ENCODE data around the gene TM9SF1.

Gene TM9SF1

DNA sequence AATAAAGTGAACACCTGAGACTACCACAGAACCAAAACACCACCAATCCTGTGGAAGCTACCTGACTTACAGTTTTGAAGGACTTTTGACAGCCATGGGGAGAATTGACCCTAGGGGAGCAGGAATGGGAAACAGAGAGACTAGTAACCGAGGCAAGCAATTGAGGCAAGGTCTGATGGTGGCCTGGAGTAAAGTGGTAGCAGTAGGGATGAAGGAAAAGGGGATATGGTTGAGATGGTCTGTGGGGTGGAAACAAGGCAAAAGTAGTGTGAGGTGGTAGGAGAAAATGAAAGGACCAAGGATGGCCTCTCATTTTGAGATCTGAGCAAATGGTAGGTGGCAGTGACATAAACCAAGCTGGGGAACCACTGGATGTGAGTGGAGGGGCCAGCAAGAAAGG is 38.4 kb downstream of the TM9SF1 start:
- TF ChIP-seq, protein P1, sequence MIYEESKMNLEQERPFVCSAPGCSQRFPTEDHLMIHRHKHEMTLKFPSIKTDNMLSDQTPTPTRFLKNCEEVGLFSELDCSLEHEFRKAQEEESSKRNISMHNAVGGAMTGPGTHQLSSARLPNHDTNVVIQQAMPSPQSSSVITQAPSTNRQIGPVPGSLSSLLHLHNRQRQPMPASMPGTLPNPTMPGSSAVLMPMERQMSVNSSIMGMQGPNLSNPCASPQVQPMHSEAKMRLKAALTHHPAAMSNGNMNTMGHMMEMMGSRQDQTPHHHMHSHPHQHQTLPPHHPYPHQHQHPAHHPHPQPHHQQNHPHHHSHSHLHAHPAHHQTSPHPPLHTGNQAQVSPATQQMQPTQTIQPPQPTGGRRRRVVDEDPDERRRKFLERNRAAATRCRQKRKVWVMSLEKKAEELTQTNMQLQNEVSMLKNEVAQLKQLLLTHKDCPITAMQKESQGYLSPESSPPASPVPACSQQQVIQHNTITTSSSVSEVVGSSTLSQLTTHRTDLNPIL (CRISPR knock-in tag; IDR thresholded peaks at IDR 0.05; ENCODE audit: low read depth) = no peak
- TF ChIP-seq, protein P2, sequence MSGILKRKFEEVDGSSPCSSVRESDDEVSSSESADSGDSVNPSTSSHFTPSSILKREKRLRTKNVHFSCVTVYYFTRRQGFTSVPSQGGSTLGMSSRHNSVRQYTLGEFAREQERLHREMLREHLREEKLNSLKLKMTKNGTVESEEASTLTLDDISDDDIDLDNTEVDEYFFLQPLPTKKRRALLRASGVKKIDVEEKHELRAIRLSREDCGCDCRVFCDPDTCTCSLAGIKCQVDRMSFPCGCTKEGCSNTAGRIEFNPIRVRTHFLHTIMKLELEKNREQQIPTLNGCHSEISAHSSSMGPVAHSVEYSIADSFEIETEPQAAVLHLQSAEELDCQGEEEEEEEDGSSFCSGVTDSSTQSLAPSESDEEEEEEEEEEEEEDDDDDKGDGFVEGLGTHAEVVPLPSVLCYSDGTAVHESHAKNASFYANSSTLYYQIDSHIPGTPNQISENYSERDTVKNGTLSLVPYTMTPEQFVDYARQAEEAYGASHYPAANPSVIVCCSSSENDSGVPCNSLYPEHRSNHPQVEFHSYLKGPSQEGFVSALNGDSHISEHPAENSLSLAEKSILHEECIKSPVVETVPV (CRISPR knock-in tag; IDR thresholded peaks at IDR 0.05) = no peak
- TF ChIP-seq, protein P3, sequence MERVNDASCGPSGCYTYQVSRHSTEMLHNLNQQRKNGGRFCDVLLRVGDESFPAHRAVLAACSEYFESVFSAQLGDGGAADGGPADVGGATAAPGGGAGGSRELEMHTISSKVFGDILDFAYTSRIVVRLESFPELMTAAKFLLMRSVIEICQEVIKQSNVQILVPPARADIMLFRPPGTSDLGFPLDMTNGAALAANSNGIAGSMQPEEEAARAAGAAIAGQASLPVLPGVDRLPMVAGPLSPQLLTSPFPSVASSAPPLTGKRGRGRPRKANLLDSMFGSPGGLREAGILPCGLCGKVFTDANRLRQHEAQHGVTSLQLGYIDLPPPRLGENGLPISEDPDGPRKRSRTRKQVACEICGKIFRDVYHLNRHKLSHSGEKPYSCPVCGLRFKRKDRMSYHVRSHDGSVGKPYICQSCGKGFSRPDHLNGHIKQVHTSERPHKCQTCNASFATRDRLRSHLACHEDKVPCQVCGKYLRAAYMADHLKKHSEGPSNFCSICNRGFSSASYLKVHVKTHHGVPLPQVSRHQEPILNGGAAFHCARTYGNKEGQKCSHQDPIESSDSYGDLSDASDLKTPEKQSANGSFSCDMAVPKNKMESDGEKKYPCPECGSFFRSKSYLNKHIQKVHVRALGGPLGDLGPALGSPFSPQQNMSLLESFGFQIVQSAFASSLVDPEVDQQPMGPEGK (CRISPR knock-in tag; IDR thresholded peaks at IDR 0.05; ENCODE audit: borderline replicate concordance) = no peak
- no peak for TF ChIP-seq TCF4 (CRISPR knock-in tag; IDR thresholded peaks at IDR 0.05; ENCODE audit: borderline replicate concordance)
- ATAC-seq = no peak

DNA sequence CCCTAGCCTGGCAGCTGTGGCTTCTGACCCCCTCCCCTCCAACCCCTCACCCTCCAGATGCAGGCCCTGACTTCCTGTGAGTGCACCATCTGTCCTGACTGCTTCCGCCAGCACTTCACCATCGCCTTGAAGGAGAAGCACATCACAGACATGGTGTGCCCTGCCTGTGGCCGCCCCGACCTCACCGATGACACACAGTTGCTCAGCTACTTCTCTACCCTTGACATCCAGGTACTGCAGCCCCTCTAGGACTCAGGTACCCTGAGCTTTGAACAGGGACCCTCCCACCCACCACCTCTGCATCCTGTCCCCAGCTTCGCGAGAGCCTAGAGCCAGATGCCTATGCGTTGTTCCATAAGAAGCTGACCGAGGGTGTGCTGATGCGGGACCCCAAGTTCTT is 40.1 kb downstream of the TM9SF1 start:
- no peak for ATAC-seq
- TF ChIP-seq ZC3H10 (CRISPR knock-in tag; IDR thresholded peaks at IDR 0.05) (no peak), RARB (CRISPR knock-in tag; IDR thresholded peaks at IDR 0.05) (no peak)
- TF ChIP-seq, protein P3 (CRISPR knock-in tag; IDR thresholded peaks at IDR 0.05; ENCODE audit: borderline replicate concordance) = no peak
- TF ChIP-seq, protein P4, sequence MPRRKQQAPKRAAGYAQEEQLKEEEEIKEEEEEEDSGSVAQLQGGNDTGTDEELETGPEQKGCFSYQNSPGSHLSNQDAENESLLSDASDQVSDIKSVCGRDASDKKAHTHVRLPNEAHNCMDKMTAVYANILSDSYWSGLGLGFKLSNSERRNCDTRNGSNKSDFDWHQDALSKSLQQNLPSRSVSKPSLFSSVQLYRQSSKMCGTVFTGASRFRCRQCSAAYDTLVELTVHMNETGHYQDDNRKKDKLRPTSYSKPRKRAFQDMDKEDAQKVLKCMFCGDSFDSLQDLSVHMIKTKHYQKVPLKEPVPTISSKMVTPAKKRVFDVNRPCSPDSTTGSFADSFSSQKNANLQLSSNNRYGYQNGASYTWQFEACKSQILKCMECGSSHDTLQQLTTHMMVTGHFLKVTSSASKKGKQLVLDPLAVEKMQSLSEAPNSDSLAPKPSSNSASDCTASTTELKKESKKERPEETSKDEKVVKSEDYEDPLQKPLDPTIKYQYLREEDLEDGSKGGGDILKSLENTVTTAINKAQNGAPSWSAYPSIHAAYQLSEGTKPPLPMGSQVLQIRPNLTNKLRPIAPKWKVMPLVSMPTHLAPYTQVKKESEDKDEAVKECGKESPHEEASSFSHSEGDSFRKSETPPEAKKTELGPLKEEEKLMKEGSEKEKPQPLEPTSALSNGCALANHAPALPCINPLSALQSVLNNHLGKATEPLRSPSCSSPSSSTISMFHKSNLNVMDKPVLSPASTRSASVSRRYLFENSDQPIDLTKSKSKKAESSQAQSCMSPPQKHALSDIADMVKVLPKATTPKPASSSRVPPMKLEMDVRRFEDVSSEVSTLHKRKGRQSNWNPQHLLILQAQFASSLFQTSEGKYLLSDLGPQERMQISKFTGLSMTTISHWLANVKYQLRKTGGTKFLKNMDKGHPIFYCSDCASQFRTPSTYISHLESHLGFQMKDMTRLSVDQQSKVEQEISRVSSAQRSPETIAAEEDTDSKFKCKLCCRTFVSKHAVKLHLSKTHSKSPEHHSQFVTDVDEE (CRISPR knock-in tag; IDR thresholded peaks at IDR 0.05) = no peak

DNA sequence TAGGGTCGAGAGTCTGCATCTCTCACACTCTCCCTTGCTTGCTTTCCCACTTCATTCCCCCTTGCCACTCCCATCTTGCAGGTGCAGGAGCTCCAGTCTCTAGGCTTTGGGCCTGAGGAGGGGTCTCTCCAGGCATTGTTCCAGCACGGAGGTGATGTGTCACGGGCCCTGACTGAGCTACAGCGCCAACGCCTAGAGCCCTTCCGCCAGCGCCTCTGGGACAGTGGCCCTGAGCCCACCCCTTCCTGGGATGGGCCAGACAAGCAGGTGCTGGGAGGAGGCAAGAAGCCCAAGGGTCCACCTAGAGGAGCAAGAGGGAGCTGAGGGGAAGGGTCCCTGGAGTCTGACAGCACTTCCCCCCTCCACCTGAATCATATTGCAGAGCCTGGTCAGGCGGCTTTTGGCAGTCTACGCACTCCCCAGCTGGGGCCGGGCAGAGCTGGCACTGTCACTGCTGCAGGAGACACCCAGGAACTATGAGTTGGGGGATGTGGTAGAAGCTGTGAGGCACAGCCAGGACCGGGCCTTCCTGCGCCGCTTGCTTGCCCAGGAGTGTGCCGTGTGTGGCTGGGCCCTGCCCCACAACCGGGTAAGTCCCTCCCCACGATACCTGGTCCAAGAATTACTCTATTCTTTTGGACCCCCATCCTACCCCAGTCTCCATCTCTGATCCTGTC is 43.7 kb downstream of the TM9SF1 start:
- TF ChIP-seq ZNF70 (CRISPR knock-in tag; IDR thresholded peaks at IDR 0.05) = no peak
- no peak for TF ChIP-seq ZNF8 (CRISPR knock-in tag; IDR thresholded peaks at IDR 0.05)
- TF ChIP-seq TOX (CRISPR knock-in tag; IDR thresholded peaks at IDR 0.05; ENCODE audit: borderline replicate concordance) = no peak
- ATAC-seq = no peak

DNA sequence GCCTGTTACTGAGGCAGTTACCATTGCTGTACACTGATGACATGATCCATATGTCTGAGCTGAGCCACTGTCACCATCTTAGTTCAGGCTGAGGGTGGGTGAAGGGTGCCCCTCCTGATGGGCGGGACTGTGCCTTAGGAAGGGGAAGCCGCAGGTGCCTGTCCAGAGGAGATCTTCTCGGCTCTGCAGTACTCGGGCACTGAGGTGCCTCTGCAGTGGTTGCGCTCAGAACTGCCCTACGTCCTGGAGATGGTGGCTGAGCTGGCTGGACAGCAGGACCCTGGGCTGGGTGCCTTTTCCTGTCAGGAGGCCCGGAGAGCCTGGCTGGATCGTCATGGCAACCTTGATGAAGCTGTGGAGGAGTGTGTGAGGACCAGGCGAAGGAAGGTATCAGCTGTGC is 44.2 kb downstream of the TM9SF1 start:
- TF ChIP-seq TCF4 (CRISPR knock-in tag; IDR thresholded peaks at IDR 0.05; ENCODE audit: borderline replicate concordance) (no peak), TOX (CRISPR knock-in tag; IDR thresholded peaks at IDR 0.05; ENCODE audit: borderline replicate concordance) (no peak), GLIS3 (CRISPR knock-in tag; IDR thresholded peaks at IDR 0.05) (no peak), ZNF70 (CRISPR knock-in tag; IDR thresholded peaks at IDR 0.05) (no peak), OSR1 (CRISPR knock-in tag; IDR thresholded peaks at IDR 0.05) (no peak), CSDC2 (CRISPR knock-in tag; IDR thresholded peaks at IDR 0.05) (no peak), ZNF8 (CRISPR knock-in tag; IDR thresholded peaks at IDR 0.05) (no peak), SNAI2 (CRISPR knock-in tag; IDR thresholded peaks at IDR 0.05) (no peak), ZNF565 (CRISPR knock-in tag; conservative IDR thresholded peaks at IDR 0.05; ENCODE audit: low read depth) (no peak)
- TF ChIP-seq, protein P2 (CRISPR knock-in tag; IDR thresholded peaks at IDR 0.05) = no peak
- TF ChIP-seq, protein P5, sequence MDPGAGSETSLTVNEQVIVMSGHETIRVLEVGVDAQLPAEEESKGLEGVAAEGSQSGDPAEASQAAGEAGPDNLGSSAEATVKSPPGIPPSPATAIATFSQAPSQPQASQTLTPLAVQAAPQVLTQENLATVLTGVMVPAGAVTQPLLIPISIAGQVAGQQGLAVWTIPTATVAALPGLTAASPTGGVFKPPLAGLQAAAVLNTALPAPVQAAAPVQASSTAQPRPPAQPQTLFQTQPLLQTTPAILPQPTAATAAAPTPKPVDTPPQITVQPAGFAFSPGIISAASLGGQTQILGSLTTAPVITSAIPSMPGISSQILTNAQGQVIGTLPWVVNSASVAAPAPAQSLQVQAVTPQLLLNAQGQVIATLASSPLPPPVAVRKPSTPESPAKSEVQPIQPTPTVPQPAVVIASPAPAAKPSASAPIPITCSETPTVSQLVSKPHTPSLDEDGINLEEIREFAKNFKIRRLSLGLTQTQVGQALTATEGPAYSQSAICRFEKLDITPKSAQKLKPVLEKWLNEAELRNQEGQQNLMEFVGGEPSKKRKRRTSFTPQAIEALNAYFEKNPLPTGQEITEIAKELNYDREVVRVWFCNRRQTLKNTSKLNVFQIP (CRISPR knock-in tag; IDR thresholded peaks at IDR 0.05; ENCODE audit: borderline replicate concordance, low read depth) = no peak
- ATAC-seq = no peak
